GM19023 (cell line): Measurements from ENCODE around the gene ATN1.

ENCODE experiments used
- ATAC-seq: cut with Tn5 transposase; IDR thresholded peaks from one replicate; pipeline ENCODE4 v1.9.1; 2021; ENCODE audit warnings: mild to moderate bottlenecking, moderate library complexity; ENCODE audit not compliant: unreplicated experiment

Gene ATN1

GRCh38 chr12:6944381-6945186 is 16.8 kb downstream of the ATN1 start:
- peak; percentile 34 for ATAC-seq

GRCh38 chr12:6945613-6946012 is 17.9 kb downstream of the ATN1 start:
- ATAC-seq, result no peak

- ATAC-seq, result peak; percentile 19
These were observed 18.5 kb downstream of the ATN1 start for GRCh38 chr12:6946033-6946919.

- no peak for ATAC-seq
These were observed 19.2 kb downstream of the ATN1 start for GRCh38 chr12:6946920-6947374.

DNA sequence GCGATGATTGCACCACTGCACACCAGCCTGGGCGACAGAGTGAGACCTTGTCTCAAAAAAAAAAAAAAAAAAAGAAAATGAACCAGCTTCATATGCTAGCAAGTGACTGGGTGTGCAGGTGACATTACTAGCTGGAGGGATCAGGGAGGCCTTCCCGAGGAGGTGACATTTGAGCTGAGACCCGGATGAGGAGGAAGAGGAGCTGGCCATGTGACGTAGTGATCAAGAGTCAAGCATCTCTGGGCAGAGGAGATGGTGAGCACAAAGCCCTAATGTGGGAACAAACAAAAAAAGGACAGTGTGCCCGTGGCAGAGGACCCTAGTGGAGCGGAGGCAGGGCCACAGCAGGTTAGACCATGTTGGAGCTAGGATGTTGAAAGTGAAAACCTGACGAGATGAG is 19.9 kb downstream of the ATN1 start:
- ATAC-seq, result no peak

GRCh38 chr12:6948873-6949594 is 21.3 kb downstream of the ATN1 start:
- no peak for ATAC-seq

- no peak for ATAC-seq
These were observed 22.6 kb downstream of the ATN1 start for GRCh38 chr12:6950401-6950801.

GRCh38 chr12:6950811-6951540 is 23.2 kb downstream of the ATN1 start, which contains the start of gene PTPN6:
Gene PTPN6 (plus strand): TSS chr12:6951356. CDS start chr12:6951513, 157 bp downstream.
- ATAC-seq, result peak; percentile 27

GRCh38 chr12:6951551-6952120 is 23.9 kb downstream of the ATN1 start:
- no peak for ATAC-seq

GRCh38 chr12:6952121-6952862 is 24.5 kb downstream of the ATN1 start:
- no peak for ATAC-seq

- no peak for ATAC-seq
These were observed 25.2 kb downstream of the ATN1 start for GRCh38 chr12:6952863-6953441.

DNA sequence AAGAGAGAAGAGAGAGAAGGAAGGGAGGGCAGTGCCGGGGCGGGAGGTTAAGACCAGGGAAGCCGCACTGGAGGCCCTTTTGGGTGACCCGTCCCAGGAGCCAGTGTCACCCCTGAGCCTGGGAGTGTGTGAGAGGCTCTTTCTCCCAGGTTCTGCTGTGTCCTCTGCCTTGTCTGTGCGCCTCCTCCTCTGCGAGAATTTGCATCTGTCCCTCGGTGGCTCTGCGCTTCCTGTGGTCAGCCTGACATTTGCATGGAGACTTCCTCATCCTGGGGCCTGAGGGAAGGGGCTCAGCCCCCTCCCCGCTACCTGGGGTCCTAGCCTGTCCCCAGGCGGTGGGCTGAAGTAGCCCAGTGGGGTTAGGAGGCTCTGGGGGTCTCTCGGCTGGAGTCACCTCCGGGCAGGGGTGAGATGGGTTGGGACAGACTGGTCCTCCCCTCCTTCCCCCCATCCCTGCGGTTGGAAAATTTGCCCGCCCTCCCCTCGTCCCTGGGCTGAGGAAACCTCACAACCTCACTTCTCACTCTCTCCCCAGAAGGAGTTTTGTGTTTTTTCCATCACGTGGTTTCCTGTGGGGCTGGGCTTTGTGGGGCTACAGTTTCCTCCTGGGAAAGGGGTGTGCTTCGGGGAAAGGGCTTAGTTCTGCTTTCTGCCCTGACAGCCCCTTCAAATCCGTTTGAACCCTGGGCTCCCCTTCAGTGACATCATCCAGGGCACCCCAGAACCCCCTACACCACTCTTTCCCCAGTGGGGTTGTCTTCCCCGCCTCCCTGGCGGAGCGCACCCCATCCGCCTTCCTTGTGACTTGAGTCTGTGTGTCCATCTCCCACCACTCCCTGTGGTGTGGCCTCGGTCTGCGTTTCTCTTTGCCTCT is 25.9 kb downstream of the ATN1 start:
- peak; percentile 49 for ATAC-seq

DNA sequence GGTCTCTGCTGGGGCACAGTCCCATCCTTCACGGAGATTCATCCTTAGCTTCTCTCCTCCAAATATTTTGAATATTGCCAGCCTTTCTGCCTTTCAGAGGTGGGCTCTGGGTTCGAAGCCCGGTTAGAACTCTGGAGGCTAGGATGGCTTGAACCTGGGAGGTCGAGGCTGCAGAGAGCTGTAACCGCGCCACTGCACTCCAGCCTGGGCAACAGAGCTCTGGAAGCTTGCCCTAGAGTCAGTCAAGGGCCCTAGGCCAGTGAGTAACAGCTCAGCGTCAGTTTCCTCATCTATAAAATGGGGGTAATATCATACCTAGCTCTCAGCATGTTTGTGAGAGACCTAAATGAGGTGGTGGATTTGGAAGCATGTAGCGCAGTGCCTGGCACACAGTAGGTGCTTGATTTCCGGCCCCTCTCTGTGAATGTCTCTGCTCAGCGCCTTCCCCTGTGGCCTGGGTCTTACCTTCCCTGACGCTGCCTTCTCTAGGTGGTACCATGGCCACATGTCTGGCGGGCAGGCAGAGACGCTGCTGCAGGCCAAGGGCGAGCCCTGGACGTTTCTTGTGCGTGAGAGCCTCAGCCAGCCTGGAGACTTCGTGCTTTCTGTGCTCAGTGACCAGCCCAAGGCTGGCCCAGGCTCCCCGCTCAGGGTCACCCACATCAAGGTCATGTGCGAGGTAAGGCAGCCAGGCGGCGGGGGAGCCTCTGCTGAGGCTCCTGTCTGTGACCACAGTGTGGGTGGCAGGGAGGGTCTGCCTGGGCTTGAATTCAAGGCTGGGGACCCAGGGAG is 26.8 kb downstream of the ATN1 start:
- no peak for ATAC-seq

GRCh38 chr12:6955108-6956020 is 27.6 kb downstream of the ATN1 start:
- ATAC-seq, result no peak

DNA sequence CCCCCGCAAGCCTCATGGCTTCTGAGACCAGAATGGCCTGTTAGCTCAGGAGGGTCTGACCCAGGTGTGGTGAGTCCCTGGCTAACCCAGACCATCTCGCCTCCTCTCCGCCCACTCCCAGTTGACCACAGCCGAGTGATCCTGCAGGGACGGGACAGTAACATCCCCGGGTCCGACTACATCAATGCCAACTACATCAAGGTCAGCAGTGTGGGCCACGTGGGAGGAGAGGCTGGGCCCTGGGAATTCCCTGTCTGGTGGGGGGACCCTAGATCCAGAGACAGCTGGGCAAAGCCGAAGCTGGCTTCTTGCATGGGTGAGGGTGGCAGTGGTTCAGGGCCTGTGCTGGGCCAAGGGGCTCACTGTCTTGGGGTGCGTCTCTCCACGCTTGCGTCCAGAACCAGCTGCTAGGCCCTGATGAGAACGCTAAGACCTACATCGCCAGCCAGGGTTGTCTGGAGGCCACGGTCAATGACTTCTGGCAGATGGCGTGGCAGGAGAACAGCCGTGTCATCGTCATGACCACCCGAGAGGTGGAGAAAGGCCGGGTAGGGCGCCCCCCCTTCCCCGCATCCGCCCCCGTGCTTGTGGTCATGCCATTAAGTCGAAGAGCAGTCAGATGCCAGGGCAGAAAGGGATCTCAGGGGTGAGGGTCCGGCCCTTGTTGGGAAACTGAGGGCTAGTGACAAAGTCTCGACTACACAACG is 28.4 kb downstream of the ATN1 start:
- ATAC-seq, result no peak
